Heart right ventricle (tissue), 16 donors: ENCODE measurements around the gene CHAC1. TPM values are rescaled to one million over a fixed set of nuclear protein-coding genes. Genes with fewer than 3 reads are reported as not detected.

Experiments used
- ATAC-seq, 8 donors: fragments of 200-7000 bp; cut with Tn5 transposase; one replicate each; pipeline ENCODE4 v1.9.1; 2020; ENCODE audit warnings: mild to moderate bottlenecking in 8 of 8, moderate library complexity in 8 of 8, moderate number of reproducible peaks in 1 of 8
- DNase-seq, 2 donors: peaks; one replicate each; pipeline ENCODE4 v3.0.0-alpha.2; 2020
- H3K27ac ChIP-seq, 10 donors: fragments of 200-600 bp; sonication (generic) in 2 of 10; one replicate each; pipeline versions ENCODE4 v1.5.0 to v1.8.0; 2020 to 2022; ENCODE audit warnings: mild to moderate bottlenecking in 3 of 10
- H3K27me3 ChIP-seq, 7 donors: fragments of 200-600 bp; one replicate each; pipeline ENCODE4 v1.8.0; 2021 to 2022; ENCODE audit warnings: mild to moderate bottlenecking in 2 of 7
- H3K36me3 ChIP-seq, 9 donors: fragments of 200-600 bp; sonication (generic) in 1 of 9; one replicate each; pipeline versions ENCODE4 v1.5.0 to v1.8.0; 2020 to 2022; ENCODE audit warnings: mild to moderate bottlenecking in 2 of 9
- H3K4me1 ChIP-seq, 9 donors: fragments of 200-600 bp; sonication (generic) in 1 of 9; one replicate each; pipeline versions ENCODE4 v1.5.0 to v1.8.0; 2020 to 2022; ENCODE audit warnings: mild to moderate bottlenecking in 4 of 9
- H3K4me3 ChIP-seq, 10 donors: fragments of 200-600 bp; sonication (generic) in 2 of 10; one replicate each; pipeline versions ENCODE4 v1.5.0 to v1.8.0; 2020 to 2022; ENCODE audit warnings: mild to moderate bottlenecking in 7 of 10, moderate library complexity in 2 of 10
- H3K9me3 ChIP-seq, 11 donors: fragments of 200-600 bp in 10 of 11; sonication (generic) in 2 of 11; one replicate each; pipeline versions ENCODE4 v1.5.0 to v1.8.0; 2013 to 2022; ENCODE audit warnings: mild to moderate bottlenecking in 2 of 11, control low read depth in 1 of 11, moderate library complexity in 1 of 11
- CTCF ChIP-seq, 9 donors: fragments of 200-600 bp; sonication (generic) in 2 of 9; IDR thresholded peaks; one replicate each; pipeline versions ENCODE4 v1.5.0 to v1.8.0; 2021 to 2022; ENCODE audit warnings: antibody characterized with exemption in 9 of 9, mild to moderate bottlenecking in 5 of 9, moderate library complexity in 1 of 9
- WGBS, 2 donors: extraction: QIAGEN DNeasy Blood & Tissue Kit; methylation state at CpG; one replicate each; pipeline ENCODE4 v1.1.7; 2013; ENCODE audit warnings: inconsistent platforms in 1 of 2; 5-methylcytosine and 5-hydroxymethylcytosine counted together
- intact Hi-C, 10 donors: fragments of 100-400 bp; cut with DNase I; formaldehyde crosslinking; loops; one replicate each; pipeline versions ENCODE4 v1.11.1 to v1.14.2; 2022
- polyA plus RNA-seq, 2 donors: library from polyadenylated mRNA; stranded (reverse); fragments of 200-250 nt; gene quantifications; one replicate each; pipeline ENCODE4 v1.2.3, GENCODE V29; 2013
- total RNA-seq, 10 donors: library from RNA; stranded (reverse); fragmentation: NEBNext Ultra II Directional in 3 of 10; extraction: Animal tissue kit (Norgen Biotek cat#: 25700) in 3 of 10; gene quantifications; one replicate each; pipeline versions ENCODE4 v1.2.1 to v1.2.4, GENCODE V29; 2021 to 2023
- donor health status: Arrhythmogenic right ventricular cardiomyopathy.
- donor health status: ischemic (EF 13 %, LVEDD 7.1; RV severe dilation, severe dysfunction).
- donor health status: healthy with polysubstance abuse.
- donor health status: DM: no; HTN: yes; CAD: no.
- donor health status: DM: no; HTN: no; CAD: no.
- donor health status: ischemic (EF 25% LVEDD 6.9; RV normal size, moderate dysfunction).
- donor health status: ischemic (EF 25% LVEDD 5.7; RV mildly dilated, moderate dysfunction).
- donor health status: healthy.
- donor health status: DM: yes; HTN: yes; CAD: no.
- donor health status: Ischemic cardiomyopathy.
- donor health status: ischemic (EF 35%, LVEDD 5.7; RV mildly dilated, moderate dysfunction).
- donor health status: nonischemic (EF 11% LVEDD 7.7; RV severe dilation, severe dysfunction).
- donor health status: DM: yes; HTN: yes; CAD: no.
- donor health status: PGD.
- donor health status: ischemic (EF 29% LVEDD 5.4; RV normal size, mild dysfunction).
- donor health status: nonischemic (EF 23%, LVEDD 6.1; RV moderate dilation, normal function).

Gene CHAC1
- total and polyA plus RNA-seq, 12 donors, result 0.31 to 7.6 (median 1.7) TPM

- Histone ChIP-seq H3K9me3 (no peaks in the 10 kb centered on the region), H3K4me1 (peaks cover 4 to 57% (median 22%) of the 10 kb centered on the region in 9 donors), H3K36me3 (no peaks in the 10 kb centered on the region), H3K27ac (peak overlapping the region in 7 of 10 donors; percentile 35 to 86 (median 76)), H3K4me3 (no peak overlapping the region), H3K27me3 (no peaks in the 10 kb centered on the region)
- WGBS, 2 donors, result 92 to 93% methylated on average over 20 of the region's 20 CpGs
- intact Hi-C loops, result no loop called here
- no peak for ATAC-seq
- no peak for TF ChIP-seq CTCF (IDR thresholded peaks at IDR 0.05)
- no peak for DNase-seq
Observed at GRCh38 chr15:40955141-40955903, 2.1 kb downstream of the CHAC1 start.

GRCh38 chr15:40955930-40956540, 2.8 kb downstream of the CHAC1 start:
- Histone ChIP-seq H3K27me3 (no peaks in the 10 kb centered on the region), H3K4me1 (peaks cover 4 to 62% (median 22%) of the 10 kb centered on the region in 9 donors), H3K27ac (peak overlapping the region in 8 of 10 donors; percentile 35 to 86 (median 76)), H3K9me3 (no peaks in the 10 kb centered on the region), H3K36me3 (no peaks in the 10 kb centered on the region), H3K4me3 (no peak overlapping the region)
- ATAC-seq (peak in 4 of 8 donors; percentile 2 to 23 (median 20)), DNase-seq (no peak)
- intact Hi-C loops, result no loop called here
- no peak for TF ChIP-seq CTCF (IDR thresholded peaks at IDR 0.05)
- WGBS, 2 donors, result 66 to 74% methylated on average over 3 of the region's 3 CpGs

GRCh38 chr15:40956541-40956982, 3.3 kb downstream of the CHAC1 start:
- no peaks in the 10 kb centered on the region for H3K27me3 ChIP-seq
- no peak for TF ChIP-seq CTCF (IDR thresholded peaks at IDR 0.05)
- peak in 1 of 2 donors; percentile 42 for DNase-seq
- H3K36me3 ChIP-seq, result no peaks in the 10 kb centered on the region
- ATAC-seq, result peak in 7 of 8 donors; percentile 15 to 82 (median 65)
- WGBS, 2 donors, result 64 to 79% methylated on average over 3 of the region's 3 CpGs
- peak overlapping the region in 8 of 10 donors; percentile 40 to 86 (median 76) for H3K27ac ChIP-seq
- H3K9me3 ChIP-seq, result no peaks in the 10 kb centered on the region
- intact Hi-C loops, result no loop called here
- H3K4me3 ChIP-seq, result no peak overlapping the region
- peaks cover 4 to 62% (median 22%) of the 10 kb centered on the region in 9 donors for H3K4me1 ChIP-seq

GRCh38 chr15:40957041-40957555, 3.8 kb downstream of the CHAC1 start:
- Histone ChIP-seq H3K36me3 (no peaks in the 10 kb centered on the region), H3K4me3 (no peak overlapping the region), H3K27ac (peak overlapping the region in 8 of 10 donors; percentile 14 to 86 (median 74)), H3K4me1 (peaks cover 4 to 62% (median 22%) of the 10 kb centered on the region in 9 donors), H3K9me3 (no peaks in the 10 kb centered on the region), H3K27me3 (no peaks in the 10 kb centered on the region)
- intact Hi-C loops, result no loop called here
- WGBS, 2 donors, result 90 to 92% methylated on average over 4 of the region's 4 CpGs
- no peak for DNase-seq
- no peak for TF ChIP-seq CTCF (IDR thresholded peaks at IDR 0.05)
- no peak for ATAC-seq
